Thyroid gland (tissue), 4 donors: Measurements from ENCODE around the gene PFN1.

Experiments
- POLR2A ChIP-seq, 2 donors: fragments of 450-650 bp; IDR thresholded peaks; one replicate each; pipeline ENCODE4 v1.6.1; 2017; ENCODE audit warnings: antibody characterized with exemption in 2 of 2, mild to moderate bottlenecking in 2 of 2, moderate library complexity in 1 of 2
- TF ChIP-seq, protein P1 (sequence below), 6 experiments: fragments of 200-600 bp in 3 of 6; fragments of 450-650 bp in 3 of 6; sonication (generic) in 3 of 6; IDR thresholded peaks; one replicate each; pipeline ENCODE4 v1.5.1; 2016 to 2019; ENCODE audit warnings: antibody characterized with exemption in 6 of 6, mild to moderate bottlenecking in 2 of 6, inconsistent platforms in 1 of 6, moderate library complexity in 1 of 6

GRCh38 chr17:4908711-4909496 is 39.4 kb downstream of the PFN1 start:
- TF ChIP-seq, protein P1, sequence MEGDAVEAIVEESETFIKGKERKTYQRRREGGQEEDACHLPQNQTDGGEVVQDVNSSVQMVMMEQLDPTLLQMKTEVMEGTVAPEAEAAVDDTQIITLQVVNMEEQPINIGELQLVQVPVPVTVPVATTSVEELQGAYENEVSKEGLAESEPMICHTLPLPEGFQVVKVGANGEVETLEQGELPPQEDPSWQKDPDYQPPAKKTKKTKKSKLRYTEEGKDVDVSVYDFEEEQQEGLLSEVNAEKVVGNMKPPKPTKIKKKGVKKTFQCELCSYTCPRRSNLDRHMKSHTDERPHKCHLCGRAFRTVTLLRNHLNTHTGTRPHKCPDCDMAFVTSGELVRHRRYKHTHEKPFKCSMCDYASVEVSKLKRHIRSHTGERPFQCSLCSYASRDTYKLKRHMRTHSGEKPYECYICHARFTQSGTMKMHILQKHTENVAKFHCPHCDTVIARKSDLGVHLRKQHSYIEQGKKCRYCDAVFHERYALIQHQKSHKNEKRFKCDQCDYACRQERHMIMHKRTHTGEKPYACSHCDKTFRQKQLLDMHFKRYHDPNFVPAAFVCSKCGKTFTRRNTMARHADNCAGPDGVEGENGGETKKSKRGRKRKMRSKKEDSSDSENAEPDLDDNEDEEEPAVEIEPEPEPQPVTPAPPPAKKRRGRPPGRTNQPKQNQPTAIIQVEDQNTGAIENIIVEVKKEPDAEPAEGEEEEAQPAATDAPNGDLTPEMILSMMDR (IDR thresholded peaks at IDR 0.05) = peak; percentile 59 to 93 (median 88)
- no peak for TF ChIP-seq POLR2A (IDR thresholded peaks at IDR 0.05)
